ENCODE data around the gene DTNB. TPM values are rescaled to one million over a fixed set of nuclear protein-coding genes. Genes with fewer than 3 reads are reported as not detected.

Gene DTNB
- total and polyA plus RNA-seq, 2 donors (not counting 1 experiment from before 2014, with no cell fraction given), result 5.1 to 5.4 TPM

DNA sequence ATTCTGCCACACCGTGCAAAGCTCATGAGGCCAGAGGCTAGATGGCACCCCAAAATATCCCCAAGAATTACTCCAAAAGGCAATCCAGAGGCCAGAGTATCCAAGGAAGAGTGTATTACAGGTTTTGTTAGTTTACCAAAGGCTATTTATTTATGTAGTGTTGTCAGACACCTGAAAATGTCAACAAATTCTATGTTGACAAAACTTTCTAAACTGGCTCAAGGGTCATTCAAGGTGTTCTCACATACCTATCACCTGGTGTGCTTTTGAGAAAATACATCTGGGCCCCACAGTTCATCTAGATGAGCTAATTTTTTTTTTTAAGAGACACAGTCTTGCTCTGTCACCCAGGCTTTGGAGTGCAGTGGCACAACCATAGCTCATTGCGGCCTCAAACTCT, 12.4 kb upstream of the DTNB start:
- Histone ChIP-seq H3K4me1 (ENCODE audit: control insufficient read depth, extremely low read depth, insufficient read depth, low read length) (no peaks in the 10 kb centered on the region), H3K79me2 (ENCODE audit: control insufficient read depth, insufficient read depth, low read length) (no peaks in the 10 kb centered on the region), H3K4me2 (ENCODE audit: extremely low read depth, insufficient read depth, low read length) (no peak overlapping the region), H3K36me3 (ENCODE audit: control insufficient read depth, insufficient read depth, low read length) (no peaks in the 10 kb centered on the region), H3K9ac (ENCODE audit: insufficient read depth, low read length) (no peak overlapping the region), H3K4me3 (replicated peaks in 1 of 4; ENCODE audit: control extremely low read depth in 1 of 4, insufficient read depth in 1 of 4, low read depth in 3 of 4, low read length in 4 of 4) (no peak overlapping the region), H4K20me1 (ENCODE audit: control insufficient read depth, extremely low read depth, insufficient read depth, low read length) (no peaks in the 10 kb centered on the region), H3K27me3 (ENCODE audit: control insufficient read depth, insufficient read depth, low read length) (no peaks in the 10 kb centered on the region), H3K9me3 (ENCODE audit: control insufficient read depth, insufficient read depth, low read depth, low read length) (no peaks in the 10 kb centered on the region), H3K27ac (ENCODE audit: insufficient read depth, low read length) (no peak overlapping the region), H2AFZ (ENCODE audit: low read length) (no peak overlapping the region)
- DNase-seq (ENCODE audit: low read depth in 2 of 2), result no peak
- no peak for TF ChIP-seq EZH2 (IDR thresholded peaks at IDR 0.05; ENCODE audit: low read length, missing control alignments)
- TF ChIP-seq, protein P1, sequence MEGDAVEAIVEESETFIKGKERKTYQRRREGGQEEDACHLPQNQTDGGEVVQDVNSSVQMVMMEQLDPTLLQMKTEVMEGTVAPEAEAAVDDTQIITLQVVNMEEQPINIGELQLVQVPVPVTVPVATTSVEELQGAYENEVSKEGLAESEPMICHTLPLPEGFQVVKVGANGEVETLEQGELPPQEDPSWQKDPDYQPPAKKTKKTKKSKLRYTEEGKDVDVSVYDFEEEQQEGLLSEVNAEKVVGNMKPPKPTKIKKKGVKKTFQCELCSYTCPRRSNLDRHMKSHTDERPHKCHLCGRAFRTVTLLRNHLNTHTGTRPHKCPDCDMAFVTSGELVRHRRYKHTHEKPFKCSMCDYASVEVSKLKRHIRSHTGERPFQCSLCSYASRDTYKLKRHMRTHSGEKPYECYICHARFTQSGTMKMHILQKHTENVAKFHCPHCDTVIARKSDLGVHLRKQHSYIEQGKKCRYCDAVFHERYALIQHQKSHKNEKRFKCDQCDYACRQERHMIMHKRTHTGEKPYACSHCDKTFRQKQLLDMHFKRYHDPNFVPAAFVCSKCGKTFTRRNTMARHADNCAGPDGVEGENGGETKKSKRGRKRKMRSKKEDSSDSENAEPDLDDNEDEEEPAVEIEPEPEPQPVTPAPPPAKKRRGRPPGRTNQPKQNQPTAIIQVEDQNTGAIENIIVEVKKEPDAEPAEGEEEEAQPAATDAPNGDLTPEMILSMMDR (conservative IDR thresholded peaks at IDR 0.05 in 1 of 2, IDR thresholded peaks at IDR 0.05 in 1 of 2; ENCODE audit: low read depth in 1 of 2, low read length in 2 of 2), result no peak

DNA sequence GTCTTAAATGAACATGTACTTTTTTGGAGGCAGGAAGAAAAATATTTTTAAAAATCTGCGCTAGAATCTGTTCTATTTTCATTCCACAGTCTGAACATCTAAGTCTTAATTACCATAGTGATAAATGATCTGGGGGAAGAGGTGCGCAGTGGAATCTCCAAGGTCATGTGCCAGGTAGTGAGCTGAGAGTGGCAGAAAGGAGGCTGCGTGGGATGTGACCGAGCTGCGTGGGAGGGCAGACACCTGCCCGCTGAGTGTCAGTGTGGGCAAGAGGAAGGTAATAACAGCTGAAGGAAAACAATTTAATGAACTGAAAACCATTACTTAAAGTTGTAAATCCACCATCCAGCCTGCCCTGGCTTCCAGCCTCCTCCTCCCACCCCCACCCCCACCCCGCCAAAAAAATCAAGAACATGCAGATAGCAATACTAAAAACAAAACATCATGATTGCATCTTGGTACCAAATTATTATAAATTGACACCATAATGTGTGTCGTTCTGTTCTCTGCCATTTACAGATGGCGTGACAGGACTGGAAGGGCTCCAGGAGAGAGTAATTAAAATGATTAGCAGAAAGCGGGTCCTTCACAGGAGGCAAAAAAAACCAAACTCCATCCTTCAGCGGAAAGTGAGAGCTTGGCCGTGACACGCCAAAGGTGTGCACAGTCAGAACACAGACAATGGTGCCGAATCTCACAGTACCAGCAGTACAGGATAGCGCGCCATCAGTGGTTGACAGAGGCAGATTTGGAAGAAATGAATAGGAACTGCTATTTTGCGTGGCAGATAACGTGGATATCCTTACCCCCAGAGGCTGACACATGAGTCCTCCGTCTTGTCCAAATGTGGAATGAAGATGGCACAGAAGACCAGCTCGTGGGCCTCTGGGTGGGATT, 11.4 kb upstream of the DTNB start:
- DNase-seq (ENCODE audit: low read depth in 2 of 2), result no peak
- no peaks in the 10 kb centered on the region for H3K27me3 ChIP-seq (ENCODE audit: control insufficient read depth, insufficient read depth, low read length)
- no peaks in the 10 kb centered on the region for H4K20me1 ChIP-seq (ENCODE audit: control insufficient read depth, extremely low read depth, insufficient read depth, low read length)
- no peak overlapping the region for H3K27ac ChIP-seq (ENCODE audit: insufficient read depth, low read length)
- TF ChIP-seq, protein P1 (conservative IDR thresholded peaks at IDR 0.05 in 1 of 2, IDR thresholded peaks at IDR 0.05 in 1 of 2; ENCODE audit: low read depth in 1 of 2, low read length in 2 of 2), result no peak
- TF ChIP-seq EZH2 (IDR thresholded peaks at IDR 0.05; ENCODE audit: low read length, missing control alignments), result no peak
- H3K36me3 ChIP-seq (ENCODE audit: control insufficient read depth, insufficient read depth, low read length), result no peaks in the 10 kb centered on the region
- no peaks in the 10 kb centered on the region for H3K79me2 ChIP-seq (ENCODE audit: control insufficient read depth, insufficient read depth, low read length)
- H3K9ac ChIP-seq (ENCODE audit: insufficient read depth, low read length), result no peak overlapping the region
- H3K4me1 ChIP-seq (ENCODE audit: control insufficient read depth, extremely low read depth, insufficient read depth, low read length), result no peaks in the 10 kb centered on the region
- H2AFZ ChIP-seq (ENCODE audit: low read length), result no peak overlapping the region
- no peaks in the 10 kb centered on the region for H3K9me3 ChIP-seq (ENCODE audit: control insufficient read depth, insufficient read depth, low read depth, low read length)
- no peak overlapping the region for H3K4me2 ChIP-seq (ENCODE audit: extremely low read depth, insufficient read depth, low read length)
- no peak overlapping the region for H3K4me3 ChIP-seq (replicated peaks in 1 of 4; ENCODE audit: control extremely low read depth in 1 of 4, insufficient read depth in 1 of 4, low read depth in 3 of 4, low read length in 4 of 4)

DNA sequence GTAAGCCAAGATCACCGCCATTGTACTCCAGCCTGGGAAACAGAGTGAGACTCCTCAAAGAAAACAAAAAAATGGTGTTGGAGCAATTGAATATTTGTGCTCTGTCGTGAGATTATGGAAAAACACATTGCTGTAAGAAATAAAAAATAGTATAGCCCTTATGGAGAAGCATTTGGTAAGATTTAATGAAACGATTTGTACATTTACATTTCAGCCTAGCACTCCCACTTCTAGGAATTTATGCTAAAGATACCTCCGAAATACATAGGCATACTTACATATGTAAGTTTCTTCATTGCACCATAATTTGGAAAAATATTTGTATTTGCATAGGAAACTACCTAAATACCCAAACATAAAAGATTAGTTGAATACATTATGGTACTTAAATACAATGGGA, 8.7 kb upstream of the DTNB start:
- H3K79me2 ChIP-seq (ENCODE audit: control insufficient read depth, insufficient read depth, low read length), result no peaks in the 10 kb centered on the region
- H2AFZ ChIP-seq (ENCODE audit: low read length), result no peak overlapping the region
- no peak for TF ChIP-seq EZH2 (IDR thresholded peaks at IDR 0.05; ENCODE audit: low read length, missing control alignments)
- TF ChIP-seq, protein P1 (conservative IDR thresholded peaks at IDR 0.05 in 1 of 2, IDR thresholded peaks at IDR 0.05 in 1 of 2; ENCODE audit: low read depth in 1 of 2, low read length in 2 of 2), result no peak
- H3K9ac ChIP-seq (ENCODE audit: insufficient read depth, low read length), result no peak overlapping the region
- no peaks in the 10 kb centered on the region for H4K20me1 ChIP-seq (ENCODE audit: control insufficient read depth, extremely low read depth, insufficient read depth, low read length)
- no peaks in the 10 kb centered on the region for H3K27me3 ChIP-seq (ENCODE audit: control insufficient read depth, insufficient read depth, low read length)
- no peaks in the 10 kb centered on the region for H3K4me1 ChIP-seq (ENCODE audit: control insufficient read depth, extremely low read depth, insufficient read depth, low read length)
- H3K36me3 ChIP-seq (ENCODE audit: control insufficient read depth, insufficient read depth, low read length), result no peaks in the 10 kb centered on the region
- no peak overlapping the region for H3K27ac ChIP-seq (ENCODE audit: insufficient read depth, low read length)
- no peak overlapping the region for H3K4me2 ChIP-seq (ENCODE audit: extremely low read depth, insufficient read depth, low read length)
- H3K4me3 ChIP-seq (replicated peaks in 1 of 4; ENCODE audit: control extremely low read depth in 1 of 4, insufficient read depth in 1 of 4, low read depth in 3 of 4, low read length in 4 of 4), result no peak overlapping the region
- H3K9me3 ChIP-seq (ENCODE audit: control insufficient read depth, insufficient read depth, low read depth, low read length), result no peaks in the 10 kb centered on the region
- DNase-seq (ENCODE audit: low read depth in 2 of 2), result no peak

Data from fibroblast of lung (primary cell).